ENCODE results near the gene FAM228B.

GRCh38 chr2:24174851-24175277, 51.6 kb downstream of the FAM228B start, which contains the start of gene FAM228A:
- TF ChIP-seq CTCF (conservative IDR thresholded peaks at IDR 0.05) = no peak
- no peak for TF ChIP-seq EZH2 (IDR thresholded peaks at IDR 0.05; ENCODE audit: low read depth)

All from PC-9 (cell line).